GM18951 (cell line): ENCODE data around the gene MOXD1.

Experiments used
- POLR2A ChIP-seq: IDR thresholded peaks from 4 replicates; pipeline ENCODE4 v1.6.1; 2011; ENCODE audit warnings: mild to moderate bottlenecking; ENCODE audit not compliant: insufficient read length, insufficient read depth; ENCODE audit errors: extremely low read depth
- in situ Hi-C: fragments of 300-500 bp; cut with MboI; formaldehyde crosslinking; loops from one replicate; pipeline ENCODE4 v1.12.0; 2022; ENCODE audit warnings: low sequenced_read_pairs, mixed read lengths, inconsistent platforms; ENCODE audit not compliant: unreplicated experiment

MOXD1 gene

DNA sequence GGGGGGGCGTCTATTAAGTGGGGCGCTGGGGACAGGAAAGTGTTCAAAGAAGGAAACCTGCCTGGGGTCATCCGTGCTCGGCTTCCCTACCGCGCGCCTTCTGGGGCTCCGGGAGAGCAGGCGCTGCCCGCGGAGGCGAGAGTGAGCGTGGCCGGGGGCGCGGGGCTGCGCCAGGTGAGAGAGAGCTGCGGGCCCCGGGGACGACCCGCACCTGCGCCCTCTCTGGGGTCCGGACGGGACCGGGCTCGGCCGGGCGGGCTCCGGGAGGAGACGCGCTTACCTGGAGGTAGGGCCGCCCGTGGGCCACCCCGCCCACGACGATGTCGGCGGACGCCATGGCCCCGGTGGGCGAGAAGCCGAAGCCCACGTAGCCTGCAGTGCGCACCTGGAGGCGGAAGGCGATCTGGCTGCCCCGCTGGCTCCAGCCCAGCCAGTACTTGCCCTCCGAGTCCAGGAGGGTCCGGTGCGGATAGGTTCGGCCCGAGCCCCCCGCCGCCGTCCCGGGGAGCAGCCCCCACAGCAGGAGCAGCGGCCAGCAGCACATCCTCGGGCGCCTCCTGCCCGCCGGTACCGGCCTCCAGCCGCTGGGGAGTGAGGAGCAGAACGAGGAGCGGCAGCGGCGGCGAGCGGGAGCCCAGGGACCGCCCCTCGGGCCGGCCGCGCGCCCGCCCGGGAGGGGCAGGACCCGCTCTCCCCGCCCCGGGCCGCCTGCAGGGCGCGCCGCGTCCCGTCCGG is at the start of gene MOXD1:
Gene MOXD1, minus strand, starts transcription at position 593 of the 735 bp plus-strand sequence. Its CDS starts 49 bp downstream, at position 544.
- in situ Hi-C loops: no loop called here
- no peak for TF ChIP-seq POLR2A

DNA sequence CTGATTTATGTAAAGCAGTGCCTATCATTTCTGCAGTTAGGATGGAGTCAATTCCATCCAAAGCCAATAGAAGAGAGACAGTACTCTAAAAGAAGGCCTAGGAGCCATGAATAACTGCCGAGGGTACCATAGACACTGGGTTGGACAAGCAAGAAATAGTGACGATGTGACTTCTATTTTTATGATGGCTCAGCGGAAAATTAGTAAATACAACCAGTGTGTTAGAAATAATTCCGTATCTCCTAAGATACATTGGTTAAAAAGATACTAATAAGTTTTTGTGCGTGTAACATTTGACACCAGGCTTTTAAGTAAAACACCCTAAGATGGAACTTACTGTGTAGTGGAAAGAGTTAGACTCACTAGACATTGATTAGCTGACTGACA is 45.6 kb upstream of the MOXD1 start:
- TF ChIP-seq POLR2A: no peak
- in situ Hi-C loops: no loop called here

DNA sequence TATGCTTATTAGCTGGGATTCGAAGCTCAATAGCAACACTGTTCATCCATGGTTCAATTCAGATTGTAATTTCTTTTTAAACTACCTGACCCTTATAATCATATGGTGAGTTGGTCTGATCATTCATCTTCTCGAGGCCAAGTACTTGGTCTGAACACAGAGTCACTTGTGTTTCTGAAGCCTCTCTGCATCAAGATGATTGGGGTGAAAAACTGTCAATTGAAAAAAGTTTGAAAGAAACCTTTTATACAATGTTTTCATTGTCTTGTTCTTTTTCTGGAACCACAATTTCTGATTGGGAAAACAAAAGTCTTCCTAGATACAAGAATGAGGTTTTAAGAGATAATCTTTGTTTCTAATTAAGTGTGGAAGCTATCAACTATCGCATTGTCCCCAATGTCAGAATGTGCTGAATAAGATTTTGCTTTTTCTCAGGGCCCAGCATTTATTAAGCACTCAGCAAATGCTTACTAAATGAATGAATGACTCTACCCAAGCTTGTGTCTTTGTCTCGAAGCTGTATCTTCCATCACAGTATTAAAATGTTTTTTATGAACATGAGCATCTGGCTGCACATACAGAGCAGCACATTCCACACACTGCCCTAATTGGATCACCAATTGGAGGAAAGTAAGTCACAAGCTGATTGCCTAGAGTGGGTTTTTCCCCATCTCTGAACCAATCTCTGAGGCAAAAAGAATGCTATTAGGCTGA is 45.0 kb upstream of the MOXD1 start:
- TF ChIP-seq POLR2A: no peak
- in situ Hi-C loops: no loop called here

DNA sequence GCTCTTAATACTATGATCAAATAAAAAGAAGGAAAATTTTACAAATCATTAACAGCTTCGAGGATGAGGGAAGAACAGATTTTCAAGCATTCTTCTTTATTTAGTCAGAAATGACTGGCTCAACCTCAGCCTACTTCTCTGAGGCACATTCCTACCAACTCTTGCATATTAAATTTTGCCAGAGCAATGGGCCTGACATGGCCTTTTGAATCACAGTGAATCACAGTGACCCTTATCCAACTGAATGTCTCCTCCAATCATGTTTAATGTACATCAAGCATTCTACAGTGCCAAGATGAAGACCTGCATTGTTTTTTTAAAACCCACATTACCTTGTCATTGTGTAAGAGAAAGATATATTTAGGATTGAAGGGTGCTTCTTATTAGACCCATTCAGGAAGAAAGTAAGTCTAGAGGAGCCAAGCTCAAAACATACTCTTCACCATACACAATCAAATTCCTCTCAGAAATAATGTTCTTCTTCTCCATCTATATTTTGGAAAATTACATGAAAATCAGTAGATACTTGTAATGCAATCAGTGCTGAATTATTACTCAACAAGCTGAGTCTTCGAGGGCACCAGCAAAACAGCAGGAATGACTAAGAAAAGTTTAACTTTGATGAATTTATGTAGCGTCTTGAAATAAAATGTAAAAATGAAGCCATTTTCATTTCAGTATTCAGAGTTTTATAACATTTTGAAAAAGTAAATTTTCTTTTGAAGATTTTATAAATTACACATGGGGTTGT is 44.1 kb upstream of the MOXD1 start:
- in situ Hi-C loops: no loop called here
- no peak for TF ChIP-seq POLR2A

DNA sequence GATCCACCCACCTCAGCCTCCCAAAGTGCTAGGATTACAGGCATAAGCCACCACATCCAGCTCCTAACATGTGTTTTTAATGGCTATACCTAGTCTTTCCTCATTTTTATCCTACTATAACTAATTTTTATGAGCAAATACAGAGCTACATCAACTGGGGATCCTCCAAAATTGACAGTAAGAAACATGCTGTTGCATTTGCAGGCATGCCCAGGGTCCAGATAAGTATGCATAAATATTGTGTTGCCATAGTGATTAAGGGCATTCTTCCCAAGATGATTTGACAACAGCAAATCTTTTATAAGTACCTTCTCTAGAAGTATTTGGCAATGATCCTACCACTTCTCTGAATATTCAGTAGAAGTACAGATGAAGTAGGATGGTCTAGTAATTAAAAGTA is 41.9 kb upstream of the MOXD1 start:
- in situ Hi-C loops: no loop called here
- no peak for TF ChIP-seq POLR2A

DNA sequence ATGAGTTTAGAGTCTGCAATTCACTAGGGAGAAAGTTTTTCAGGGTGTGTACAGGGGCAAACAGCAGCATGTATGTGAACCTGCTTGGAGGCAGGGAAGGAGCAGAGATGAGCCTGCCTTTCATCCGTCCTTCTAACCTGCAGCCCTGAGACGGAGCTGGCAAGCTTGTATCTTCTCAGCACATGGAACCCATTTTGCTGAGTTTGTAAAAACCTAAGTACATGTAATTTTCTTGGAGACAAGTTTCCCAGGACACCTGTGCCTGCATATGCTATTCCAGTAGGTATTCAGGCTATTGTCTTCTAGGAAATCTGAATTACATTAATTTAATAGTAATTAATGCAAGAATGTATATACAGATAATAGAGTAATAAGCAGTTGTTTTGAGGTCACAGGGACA is 28.8 kb upstream of the MOXD1 start:
- in situ Hi-C loops: no loop called here
- no peak for TF ChIP-seq POLR2A

DNA sequence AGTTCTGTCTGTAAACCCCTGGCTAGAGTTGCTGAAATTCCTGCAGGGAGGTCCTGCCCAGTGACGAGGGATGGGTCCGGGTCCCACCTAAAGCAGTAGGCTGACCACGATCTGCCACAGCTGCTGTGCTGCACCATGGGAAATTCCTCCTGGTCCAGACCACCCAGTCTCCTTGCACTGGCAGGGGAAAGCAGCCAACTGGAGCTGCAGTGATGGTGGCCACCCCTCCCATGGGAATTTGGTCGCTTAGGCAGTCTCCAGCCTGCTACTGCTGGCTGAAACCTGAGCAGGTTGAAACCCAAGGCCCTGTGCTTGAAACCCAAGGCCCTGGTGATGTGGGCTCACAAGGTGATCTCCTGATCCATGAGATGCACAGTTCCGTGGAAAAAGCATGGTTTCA is 23.9 kb upstream of the MOXD1 start:
- TF ChIP-seq POLR2A: no peak
- in situ Hi-C loops: no loop called here

DNA sequence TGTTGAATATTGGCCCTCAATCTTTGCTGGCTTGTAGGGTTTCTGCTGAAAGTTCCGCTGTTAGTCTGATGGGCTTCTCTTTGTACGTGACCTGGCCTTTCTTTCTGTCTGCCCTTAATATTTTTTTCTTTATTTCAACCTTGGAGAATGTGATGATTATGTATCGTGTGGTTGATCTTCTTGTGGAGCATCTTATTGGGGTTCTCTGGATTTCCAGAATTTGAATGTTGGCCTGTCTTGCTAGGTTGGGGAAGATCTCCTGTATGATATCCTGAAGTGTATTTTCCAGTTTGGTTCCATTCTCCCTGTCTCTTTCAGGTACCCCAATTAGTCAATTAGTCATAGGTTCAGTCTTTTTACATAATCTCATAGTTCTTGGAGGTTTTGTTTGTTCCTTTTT is 22.6 kb upstream of the MOXD1 start:
- no peak for TF ChIP-seq POLR2A
- in situ Hi-C loops: no loop called here

DNA sequence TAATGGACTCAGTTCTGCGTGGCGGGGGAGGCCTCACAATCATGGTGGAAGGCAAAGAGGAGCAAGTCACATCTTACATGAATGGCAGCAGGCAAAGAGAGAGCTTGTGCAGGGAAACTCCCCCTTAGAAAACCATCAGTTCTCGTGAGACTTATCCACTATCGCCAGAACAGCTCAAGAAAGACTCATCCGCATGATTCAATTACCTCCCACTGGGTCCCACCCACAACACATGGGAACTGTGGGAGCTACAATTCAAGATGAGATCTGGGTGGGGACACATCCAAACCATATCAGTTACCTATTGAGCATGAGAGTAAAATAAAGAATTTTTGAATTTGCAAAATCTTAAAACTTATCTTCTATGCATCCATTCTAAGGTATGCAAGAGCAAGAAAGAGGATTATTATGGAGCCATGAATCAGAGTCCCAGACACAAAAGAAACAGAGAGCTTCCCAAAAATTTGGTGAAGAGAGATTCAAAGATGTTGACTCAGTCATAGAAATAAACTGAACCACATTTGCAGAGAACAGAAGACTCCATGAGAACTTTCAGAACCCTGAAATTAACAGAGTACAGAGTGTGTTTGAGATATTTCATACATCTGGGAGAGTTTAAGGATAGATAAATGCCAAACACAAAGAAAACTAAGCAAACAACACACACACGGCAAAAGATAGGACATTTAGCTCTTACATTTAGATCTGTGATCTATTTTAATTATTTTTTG is 17.1 kb upstream of the MOXD1 start:
- in situ Hi-C loops: no loop called here
- TF ChIP-seq POLR2A: no peak

DNA sequence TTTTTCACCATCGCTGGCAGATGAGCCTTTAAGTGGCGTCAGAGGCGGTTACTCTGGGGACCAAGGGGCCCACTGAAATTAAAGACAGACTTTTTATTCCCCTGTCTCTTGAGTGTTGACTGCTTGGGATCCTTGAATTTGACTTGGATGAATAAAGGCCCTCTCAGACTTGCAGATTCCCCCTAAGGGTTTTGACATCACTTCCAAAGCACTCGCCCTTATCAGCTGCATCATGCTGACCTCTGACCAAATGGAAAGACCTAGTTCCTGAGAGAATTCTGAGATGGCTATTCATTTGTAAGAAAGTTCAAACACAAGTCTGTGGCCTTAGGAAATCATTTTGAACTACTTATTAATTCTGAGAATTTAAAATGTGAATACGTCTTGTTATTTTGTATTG is 13.5 kb upstream of the MOXD1 start:
- in situ Hi-C loops: no loop called here
- TF ChIP-seq POLR2A: no peak

DNA sequence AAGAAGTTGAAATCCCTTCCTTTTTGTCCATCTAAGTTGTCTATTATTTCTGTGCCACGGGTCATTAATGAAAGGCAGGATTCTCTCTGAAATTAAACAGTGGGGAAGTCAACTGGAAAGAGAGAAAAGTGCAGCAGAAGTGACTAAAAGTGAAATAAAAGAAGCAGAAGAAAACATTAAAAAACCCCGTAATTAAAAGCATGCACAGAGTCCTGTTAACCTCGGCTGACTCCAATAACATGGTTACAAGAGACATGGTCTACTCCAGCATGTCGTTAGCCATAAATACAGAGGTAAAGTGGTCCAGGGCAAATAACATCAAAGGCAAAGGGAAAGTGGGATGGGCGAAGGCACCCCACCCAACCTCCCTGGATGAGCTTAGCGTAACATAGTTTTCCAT is 13.0 kb upstream of the MOXD1 start:
- TF ChIP-seq POLR2A: no peak
- in situ Hi-C loops: no loop called here

DNA sequence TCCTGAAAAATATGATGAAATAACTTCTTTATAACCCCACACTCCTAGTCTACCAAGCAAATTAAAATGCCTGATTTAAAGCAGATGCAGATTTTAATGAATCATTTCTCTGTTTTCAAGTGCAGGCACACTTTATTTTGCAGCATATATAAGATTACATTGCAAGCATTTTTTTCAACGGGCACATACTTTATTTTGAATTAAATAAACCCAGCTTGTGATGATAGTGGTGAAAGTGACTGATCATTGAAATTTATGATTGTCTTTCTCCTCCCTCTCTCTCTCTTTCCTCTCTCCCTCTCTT is 12.2 kb upstream of the MOXD1 start:
- no peak for TF ChIP-seq POLR2A
- in situ Hi-C loops: no loop called here

DNA sequence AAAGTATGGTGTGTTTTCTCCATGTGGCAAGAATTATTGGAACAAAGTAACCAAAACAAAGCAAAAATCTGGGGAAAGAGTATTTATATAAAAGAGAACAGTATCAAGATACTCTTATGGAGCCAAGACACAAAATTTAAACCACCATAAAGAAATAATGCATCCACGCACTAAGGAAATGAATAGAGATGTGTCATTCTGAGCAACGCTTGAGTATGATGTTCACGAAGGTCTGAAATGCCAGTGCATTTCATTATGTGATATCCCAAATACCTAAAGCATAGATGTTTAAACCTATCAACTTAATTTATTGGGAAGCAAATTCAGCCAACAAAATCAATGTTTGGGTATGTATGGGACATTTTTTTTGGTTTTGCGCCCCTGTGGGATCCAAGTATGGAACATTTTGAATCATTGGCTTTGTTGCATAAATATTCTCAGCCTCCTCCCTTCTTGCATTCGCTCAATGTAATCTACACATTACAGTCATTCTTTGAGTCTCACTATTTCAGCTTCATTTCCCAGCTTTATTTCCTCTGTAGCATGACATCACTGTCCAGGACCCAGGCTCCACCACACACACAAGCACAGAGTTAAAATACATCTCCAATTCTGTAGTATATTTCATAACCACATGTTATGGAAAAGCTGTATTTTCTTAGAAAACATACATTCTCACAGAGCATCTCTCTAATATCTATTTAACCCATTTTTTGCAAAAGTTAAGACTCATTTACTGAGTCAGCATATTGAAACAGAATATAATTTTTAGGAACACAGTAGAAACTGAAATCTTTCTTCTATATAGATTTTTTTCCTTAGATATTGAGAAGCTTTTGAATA is 11.6 kb upstream of the MOXD1 start:
- in situ Hi-C loops: no loop called here
- TF ChIP-seq POLR2A: no peak

DNA sequence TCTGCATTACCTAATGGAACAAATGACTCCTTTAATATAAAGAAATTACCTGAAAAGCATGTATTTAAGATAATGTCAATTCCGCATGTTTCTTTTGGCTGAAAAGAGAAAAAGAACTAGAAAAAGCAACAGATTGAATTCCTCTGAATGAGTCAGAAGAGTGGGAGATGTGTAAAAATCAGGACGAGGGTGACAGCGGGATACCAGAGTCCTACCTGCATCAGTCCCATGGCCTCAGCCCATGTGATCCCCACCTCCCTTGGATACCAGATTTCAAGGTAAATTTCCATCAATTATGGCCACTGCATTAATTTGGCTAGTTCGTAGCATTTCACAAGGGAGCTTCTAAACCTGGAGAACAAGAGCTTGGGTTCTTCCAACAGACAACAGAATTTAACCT is 10.0 kb upstream of the MOXD1 start:
- in situ Hi-C loops: no loop called here
- TF ChIP-seq POLR2A: no peak
